Skeletal muscle satellite cell (primary cell): ENCODE results near the gene TLE2. TPM values are rescaled to one million over a fixed set of nuclear protein-coding genes. Genes with fewer than 3 reads are reported as not detected.

Source experiments
- H3K27me3 ChIP-seq: 2 replicates; pipeline ENCODE4 v1.7.0; 2013; ENCODE audit warnings: low read length; ENCODE audit not compliant: control insufficient read depth, insufficient read depth
- H3K36me3 ChIP-seq: 2 replicates; pipeline ENCODE4 v1.7.0; 2013; ENCODE audit warnings: mild to moderate bottlenecking, control low read depth, low read length; ENCODE audit not compliant: insufficient read depth
- H3K4me1 ChIP-seq: 2 replicates; pipeline ENCODE4 v1.7.0; 2013; ENCODE audit warnings: low read length; ENCODE audit not compliant: control insufficient read depth, insufficient read depth
- H3K4me2 ChIP-seq: 2 replicates; pipeline ENCODE4 v1.7.0; 2013; ENCODE audit warnings: mild to moderate bottlenecking, low read length
- H3K4me3 ChIP-seq: 2 replicates; pipeline ENCODE4 v1.7.0; 2013; ENCODE audit warnings: low read length
- H3K9ac ChIP-seq: 2 replicates; pipeline ENCODE4 v1.7.0; 2013; ENCODE audit warnings: mild to moderate bottlenecking, low read depth, low read length, moderate library complexity
- H3K9me3 ChIP-seq: replicated peaks from 2 replicates; pipeline ENCODE4 v1.7.0; 2013; ENCODE audit warnings: mild to moderate bottlenecking, control low read depth, low read length
- total RNA-seq: library from RNA; depleted of rRNA; stranded (reverse); fragments of >200 nt; gene quantifications from 2 replicates; pipeline ENCODE4 v1.2.3, GENCODE V29; 2012; rRNA removed

The TLE2 gene
- total RNA-seq: 0.44 and 0.76 TPM in 2 replicates

GRCh38 chr19:3029065-3029923 is at the start of gene TLE2:
Gene TLE2, minus strand, starts transcription at chr19:3029280. Its CDS starts 376 bp downstream, at chr19:3028904.
- peaks cover 65% of the 10 kb centered on the region for H3K27me3 ChIP-seq
- H3K9me3 ChIP-seq: no peaks in the 10 kb centered on the region
- H3K4me3 ChIP-seq: peak within 1 kb of the TSS; percentile 55
- no peak within 1 kb of the TSS for H3K9ac ChIP-seq
- H3K36me3 ChIP-seq: no peaks in the 10 kb centered on the region
- H3K4me1 ChIP-seq: no peaks in the 10 kb centered on the region
- peak within 1 kb of the TSS; percentile 75 for H3K4me2 ChIP-seq

- no peaks in the 10 kb centered on the region for H3K36me3 ChIP-seq
- peak overlapping the region; percentile 75 for H3K4me2 ChIP-seq
- peak overlapping the region; percentile 35 for H3K4me3 ChIP-seq
- H3K4me1 ChIP-seq: no peaks in the 10 kb centered on the region
- H3K27me3 ChIP-seq: no peaks in the 10 kb centered on the region
- no peaks in the 10 kb centered on the region for H3K9me3 ChIP-seq
- no peak overlapping the region for H3K9ac ChIP-seq
Observed at GRCh38 chr19:3075605-3076431, 46.7 kb upstream of the TLE2 start.

GRCh38 chr19:3073931-3074595 is 45.0 kb upstream of the TLE2 start:
- Histone ChIP-seq H3K4me3 (no peak overlapping the region), H3K4me2 (no peak overlapping the region), H3K27me3 (no peaks in the 10 kb centered on the region), H3K9me3 (no peaks in the 10 kb centered on the region), H3K36me3 (no peaks in the 10 kb centered on the region), H3K4me1 (no peaks in the 10 kb centered on the region), H3K9ac (no peak overlapping the region)

GRCh38 chr19:3073159-3073563 is 44.1 kb upstream of the TLE2 start:
- Histone ChIP-seq H3K9ac (no peak overlapping the region), H3K27me3 (no peaks in the 10 kb centered on the region), H3K36me3 (no peaks in the 10 kb centered on the region), H3K4me2 (no peak overlapping the region), H3K9me3 (no peaks in the 10 kb centered on the region), H3K4me3 (no peak overlapping the region), H3K4me1 (no peaks in the 10 kb centered on the region)

GRCh38 chr19:3071768-3072167 is 42.7 kb upstream of the TLE2 start:
- Histone ChIP-seq H3K4me2 (no peak overlapping the region), H3K4me1 (no peaks in the 10 kb centered on the region), H3K27me3 (no peaks in the 10 kb centered on the region), H3K9ac (no peak overlapping the region), H3K9me3 (no peaks in the 10 kb centered on the region), H3K4me3 (no peak overlapping the region), H3K36me3 (no peaks in the 10 kb centered on the region)

- Histone ChIP-seq H3K9ac (no peak overlapping the region), H3K4me2 (no peak overlapping the region), H3K27me3 (no peaks in the 10 kb centered on the region), H3K36me3 (no peaks in the 10 kb centered on the region), H3K4me1 (peaks cover under 1% of the 10 kb centered on the region), H3K4me3 (no peak overlapping the region), H3K9me3 (no peaks in the 10 kb centered on the region)
Observed at GRCh38 chr19:3068071-3068470, 39.0 kb upstream of the TLE2 start.

- no peaks in the 10 kb centered on the region for H3K36me3 ChIP-seq
- no peak overlapping the region for H3K4me2 ChIP-seq
- H3K9ac ChIP-seq: no peak overlapping the region
- H3K4me1 ChIP-seq: peaks cover 5% of the 10 kb centered on the region
- no peak overlapping the region for H3K4me3 ChIP-seq
- H3K9me3 ChIP-seq: no peaks in the 10 kb centered on the region
- no peaks in the 10 kb centered on the region for H3K27me3 ChIP-seq
Observed at GRCh38 chr19:3067563-3067962, 38.5 kb upstream of the TLE2 start.

GRCh38 chr19:3066482-3067049 is 37.5 kb upstream of the TLE2 start:
- Histone ChIP-seq H3K4me3 (no peak overlapping the region), H3K36me3 (no peaks in the 10 kb centered on the region), H3K27me3 (no peaks in the 10 kb centered on the region), H3K4me2 (no peak overlapping the region), H3K4me1 (peaks cover 6% of the 10 kb centered on the region), H3K9ac (no peak overlapping the region), H3K9me3 (no peaks in the 10 kb centered on the region)

- H3K4me2 ChIP-seq: no peak overlapping the region
- no peaks in the 10 kb centered on the region for H3K27me3 ChIP-seq
- H3K36me3 ChIP-seq: no peaks in the 10 kb centered on the region
- peaks cover 9% of the 10 kb centered on the region for H3K4me1 ChIP-seq
- no peak overlapping the region for H3K9ac ChIP-seq
- H3K4me3 ChIP-seq: no peak overlapping the region
- no peaks in the 10 kb centered on the region for H3K9me3 ChIP-seq
Observed at GRCh38 chr19:3065675-3066357, 36.7 kb upstream of the TLE2 start.

- peaks cover 14% of the 10 kb centered on the region for H3K36me3 ChIP-seq
- H3K4me2 ChIP-seq: no peak overlapping the region
- no peak overlapping the region for H3K9ac ChIP-seq
- H3K9me3 ChIP-seq: no peaks in the 10 kb centered on the region
- no peaks in the 10 kb centered on the region for H3K27me3 ChIP-seq
- H3K4me1 ChIP-seq: peaks cover 14% of the 10 kb centered on the region
- no peak overlapping the region for H3K4me3 ChIP-seq
Observed at GRCh38 chr19:3064011-3064330, 34.9 kb upstream of the TLE2 start.
